DND-41 (cell line): ENCODE measurements around the gene OGFOD2.

Experiments
- CTCF ChIP-seq: IDR thresholded peaks from 2 replicates; pipeline ENCODE4 v1.5.1; 2012; ENCODE audit warnings: borderline replicate concordance, low read length, moderate library complexity, mild to moderate bottlenecking; ENCODE audit not compliant: poor library complexity, severe bottlenecking; ENCODE audit errors: extremely low read depth
- EZH2 ChIP-seq: IDR thresholded peaks from 3 replicates; pipeline ENCODE4 v1.6.1; 2012; ENCODE audit warnings: borderline replicate concordance, low read depth, mild to moderate bottlenecking, moderate library complexity, low read length, inconsistent platforms; ENCODE audit not compliant: severe bottlenecking

- TF ChIP-seq CTCF (no peak), EZH2 (no peak)
Observed at GRCh38 chr12:122991623-122992275, 16.7 kb downstream of the OGFOD2 start.
